Neural progenitor cell (in vitro differentiated cells): ENCODE measurements around the gene ATP6V0C. TPM values are rescaled to one million over a fixed set of nuclear protein-coding genes. Genes with fewer than 3 reads are reported as not detected.

Experiments used
- DNase-seq: peaks from one replicate; pipeline ENCODE4 v3.0.0-alpha.2; 2016; ENCODE audit warnings: low spot score
- H2AFZ ChIP-seq: fragments of 200-600 bp; sonication (generic); replicated peaks from 2 replicates; pipeline ENCODE4 v1.6.1; 2016; ENCODE audit warnings: antibody characterized with exemption
- H3F3A ChIP-seq: fragments of 200-600 bp; sonication (generic); 2 replicates; pipeline ENCODE4 v1.6.1; 2016; ENCODE audit warnings: antibody characterized with exemption, low read depth
- H3K27ac ChIP-seq: fragments of 200-600 bp; sonication (generic); 2 replicates; pipeline ENCODE4 v1.5.1; 2016; ENCODE audit warnings: mild to moderate bottlenecking
- H3K27me3 ChIP-seq: fragments of 200-600 bp; sonication (generic); 2 replicates; pipeline ENCODE4 v1.6.1; 2016; ENCODE audit warnings: mild to moderate bottlenecking, moderate library complexity
- H3K36me3 ChIP-seq: fragments of 200-600 bp; sonication (generic); 2 replicates; pipeline ENCODE4 v1.5.1; 2016
- H3K4me1 ChIP-seq: fragments of 200-600 bp; sonication (generic); 2 replicates; pipeline ENCODE4 v1.6.1; 2016; ENCODE audit warnings: mixed run types
- H3K4me2 ChIP-seq: fragments of 200-600 bp; sonication (generic); 2 replicates; pipeline ENCODE4 v1.6.1; 2016
- H3K4me3 ChIP-seq: fragments of 200-600 bp; sonication (generic); 2 replicates; pipeline ENCODE4 v1.5.1; 2016
- H3K79me2 ChIP-seq: fragments of 200-600 bp; sonication (generic); 2 replicates; pipeline ENCODE4 v1.6.1; 2016; ENCODE audit warnings: low read depth
- H3K9ac ChIP-seq: fragments of 200-600 bp; sonication (generic); 2 replicates; pipeline ENCODE4 v1.6.1; 2016
- H3K9me3 ChIP-seq: fragments of 200-600 bp; sonication (generic); 2 replicates; pipeline ENCODE4 v1.5.1; 2016; ENCODE audit warnings: low read depth
- H4K20me1 ChIP-seq: fragments of 200-600 bp; sonication (generic); 2 replicates; pipeline ENCODE4 v1.6.1; 2016; ENCODE audit warnings: low read depth
- H3K27ac Mint-ChIP-seq: 3 replicates; pipeline ENCODE4 v1.8.0; 2021; ENCODE audit warnings: mixed read lengths
- H3K27me3 Mint-ChIP-seq: 2 replicates; pipeline ENCODE4 v1.8.0; 2022; ENCODE audit warnings: low read depth, mild to moderate bottlenecking, inconsistent platforms, moderate library complexity, mixed read lengths; ENCODE audit not compliant: insufficient read depth
- H3K36me3 Mint-ChIP-seq: 3 replicates; pipeline ENCODE4 v1.8.0; 2021; ENCODE audit warnings: mixed read lengths
- H3K4me1 Mint-ChIP-seq: 3 replicates; pipeline ENCODE4 v1.8.0; 2021; ENCODE audit warnings: mixed read lengths
- H3K4me3 Mint-ChIP-seq: 3 replicates; pipeline ENCODE4 v1.8.0; 2021; ENCODE audit warnings: mild to moderate bottlenecking, moderate library complexity, mixed read lengths
- H3K9me3 Mint-ChIP-seq: 3 replicates; pipeline ENCODE4 v1.8.0; 2020; ENCODE audit warnings: mixed read lengths
- CTCF ChIP-seq: fragments of 200-600 bp; sonication (generic); IDR thresholded peaks from 2 replicates; pipeline ENCODE4 v1.5.1; 2017; ENCODE audit warnings: antibody characterized with exemption, mild to moderate bottlenecking
- EZH2 ChIP-seq: fragments of 200-600 bp; sonication (generic); IDR thresholded peaks from 2 replicates; pipeline ENCODE4 v1.6.1; 2017; ENCODE audit warnings: antibody characterized with exemption, mild to moderate bottlenecking, moderate library complexity
- EZH2phosphoT487 ChIP-seq: fragments of 200-600 bp; sonication (generic); IDR thresholded peaks from 2 replicates; pipeline ENCODE4 v1.6.1; 2017; ENCODE audit warnings: antibody characterized with exemption
- total RNA-seq: library from RNA; depleted of rRNA; stranded (reverse); fragments of >200 nt; gene quantifications from 2 replicates; pipeline ENCODE4 v1.2.3, GENCODE V29; 2015; ENCODE audit warnings: low replicate concordance

ATP6V0C gene
- total RNA-seq, 1 donor from 2014 or later: 11.6 TPM

DNA sequence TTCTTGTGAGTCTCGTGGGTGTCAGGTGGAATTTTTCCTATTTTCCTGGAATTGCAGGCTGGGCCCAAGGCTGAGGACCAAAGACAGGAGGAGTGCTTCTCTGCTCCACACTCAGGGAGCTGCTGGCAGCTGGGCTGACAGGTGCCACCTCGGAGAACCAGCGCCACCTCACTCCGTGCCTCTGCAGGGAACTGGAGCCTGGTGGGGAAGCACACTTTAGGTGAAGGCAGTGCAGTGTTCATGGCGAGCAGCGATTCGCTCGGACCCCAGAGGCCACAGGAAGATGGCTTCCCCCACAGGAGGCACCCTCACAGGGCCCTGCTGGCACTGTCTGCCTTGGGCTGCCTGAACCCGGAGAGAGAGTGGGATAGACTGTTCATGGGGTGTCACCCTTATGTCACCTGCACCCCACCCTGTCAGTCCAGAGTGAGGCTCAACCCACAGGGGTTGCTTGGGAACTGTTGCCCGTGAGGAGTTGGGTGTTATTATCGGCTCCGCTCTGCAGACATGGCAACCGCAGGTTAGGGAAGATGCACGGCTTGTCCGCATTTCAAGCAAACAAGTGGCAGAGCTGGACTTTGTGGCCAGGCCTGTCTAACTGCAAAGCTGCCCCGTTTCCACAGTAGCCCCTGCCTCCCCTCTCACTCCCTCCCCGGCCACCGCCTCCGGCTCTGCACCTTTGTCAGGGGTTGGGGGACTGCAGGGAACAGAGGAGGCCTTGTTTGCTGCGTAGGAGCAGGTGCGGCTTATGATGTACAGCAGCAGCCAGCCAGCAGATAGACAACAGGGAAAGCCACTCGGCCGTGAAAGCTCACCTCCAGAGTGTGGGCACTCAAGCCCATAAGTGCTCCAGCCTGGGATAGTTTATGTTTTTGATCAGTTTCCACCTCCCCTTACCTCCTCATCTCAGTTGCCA is 23.3 kb upstream of the ATP6V0C start:
- Histone ChIP-seq H3K27me3 (no peaks in the 10 kb centered on the region), H3K4me3 (no peak overlapping the region), H3K27ac (no peak overlapping the region), H3K4me2 (no peak overlapping the region), H2AFZ (no peak overlapping the region), H3K4me1 (no peaks in the 10 kb centered on the region), H3K9me3 (no peaks in the 10 kb centered on the region), H3K36me3 (no peaks in the 10 kb centered on the region), H4K20me1 (peaks cover 2% of the 10 kb centered on the region), H3F3A (no peaks in the 10 kb centered on the region), H3K79me2 (no peaks in the 10 kb centered on the region), H3K9ac (no peak overlapping the region)
- Mint-ChIP-seq H3K27me3 (peaks cover 8% of the 10 kb centered on the region), H3K4me1 (peaks cover 10% of the 10 kb centered on the region), H3K9me3 (no peaks in the 10 kb centered on the region), H3K27ac (no peak overlapping the region), H3K4me3 (no peak overlapping the region), H3K36me3 (no peaks in the 10 kb centered on the region)
- no peak for DNase-seq
- no peak for TF ChIP-seq EZH2phosphoT487
- no peak for TF ChIP-seq EZH2
- no peak for TF ChIP-seq CTCF

DNA sequence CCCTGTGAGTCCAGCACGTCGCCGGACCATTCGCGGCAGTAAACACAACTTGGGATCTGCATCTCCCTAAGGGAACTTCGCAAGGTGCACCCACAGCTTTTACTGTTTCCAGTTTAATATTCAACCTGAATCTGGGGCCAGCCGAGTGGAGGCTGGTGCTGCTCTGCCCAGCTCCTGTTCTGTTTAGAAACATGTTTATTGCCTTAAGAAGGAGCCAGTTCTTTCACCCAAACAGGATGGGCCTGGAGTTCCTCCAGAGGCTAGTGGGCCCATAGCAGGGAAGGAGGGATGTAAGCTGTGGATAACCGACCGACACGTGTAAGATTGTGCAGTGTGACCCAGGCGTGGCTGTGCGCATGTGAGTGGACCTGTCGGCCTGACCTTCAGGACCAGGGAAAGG is 21.5 kb upstream of the ATP6V0C start:
- Histone ChIP-seq H3K36me3 (no peaks in the 10 kb centered on the region), H3K4me2 (no peak overlapping the region), H3F3A (no peaks in the 10 kb centered on the region), H3K4me3 (no peak overlapping the region), H3K9me3 (no peaks in the 10 kb centered on the region), H3K27ac (no peak overlapping the region), H3K79me2 (no peaks in the 10 kb centered on the region), H2AFZ (no peak overlapping the region), H3K9ac (peak overlapping the region; percentile 20), H3K4me1 (no peaks in the 10 kb centered on the region), H4K20me1 (no peaks in the 10 kb centered on the region), H3K27me3 (no peaks in the 10 kb centered on the region)
- no peak overlapping the region for H3K27ac Mint-ChIP-seq
- peaks cover 3% of the 10 kb centered on the region for H3K4me1 Mint-ChIP-seq
- no peaks in the 10 kb centered on the region for H3K9me3 Mint-ChIP-seq
- TF ChIP-seq EZH2: no peak
- no peak for TF ChIP-seq EZH2phosphoT487
- no peak for TF ChIP-seq CTCF
- DNase-seq: no peak
- H3K27me3 Mint-ChIP-seq: peaks cover 6% of the 10 kb centered on the region
- H3K4me3 Mint-ChIP-seq: no peak overlapping the region
- H3K36me3 Mint-ChIP-seq: no peaks in the 10 kb centered on the region

- TF ChIP-seq EZH2 (no peak), CTCF (no peak), EZH2phosphoT487 (no peak)
- no peak overlapping the region for H3K9ac ChIP-seq
- no peak overlapping the region for H3K4me3 ChIP-seq
- H3K79me2 ChIP-seq: no peaks in the 10 kb centered on the region
- Mint-ChIP-seq H3K4me3 (no peak overlapping the region), H3K9me3 (no peaks in the 10 kb centered on the region), H3K4me1 (no peaks in the 10 kb centered on the region), H3K27me3 (peaks cover 3% of the 10 kb centered on the region), H3K36me3 (peaks cover 3% of the 10 kb centered on the region), H3K27ac (no peak overlapping the region)
- no peak for DNase-seq
- H3K4me1 ChIP-seq: no peaks in the 10 kb centered on the region
- no peaks in the 10 kb centered on the region for H4K20me1 ChIP-seq
- no peak overlapping the region for H2AFZ ChIP-seq
- H3K9me3 ChIP-seq: no peaks in the 10 kb centered on the region
- no peaks in the 10 kb centered on the region for H3K36me3 ChIP-seq
- H3F3A ChIP-seq: no peaks in the 10 kb centered on the region
- H3K27me3 ChIP-seq: no peaks in the 10 kb centered on the region
- no peak overlapping the region for H3K27ac ChIP-seq
- H3K4me2 ChIP-seq: no peak overlapping the region
Measured at GRCh38 chr16:2493605-2494004, 20.1 kb upstream of the ATP6V0C start.
